MM.1S (cell line): Measurements from ENCODE around the gene LRRIQ4.

Source experiments
- DNase-seq: peaks from one replicate; pipeline ENCODE4 v3.0.0-alpha.2; 2015
- H2AFZ ChIP-seq: fragments of 300-600 bp; sonication (generic); 2 replicates; pipeline ENCODE4 v1.6.0; 2016; ENCODE audit warnings: antibody characterized with exemption, low read length
- H3F3A ChIP-seq: fragments of 300-600 bp; sonication (generic); 2 replicates; pipeline ENCODE4 v1.6.1; 2016; ENCODE audit warnings: mild to moderate bottlenecking, antibody characterized with exemption, low read length, moderate library complexity, mixed read lengths; ENCODE audit not compliant: insufficient read depth
- H3K27ac ChIP-seq: fragments of 300-600 bp; sonication (generic); 2 replicates; pipeline ENCODE4 v1.5.1; 2016; ENCODE audit warnings: mild to moderate bottlenecking, low read length
- H3K27me3 ChIP-seq: fragments of 300-600 bp; sonication (generic); replicated peaks from 2 replicates; pipeline ENCODE4 v1.6.0; 2016; ENCODE audit warnings: low read length; ENCODE audit not compliant: insufficient read depth
- H3K36me3 ChIP-seq: fragments of 300-600 bp; sonication (generic); replicated peaks from 2 replicates; pipeline ENCODE4 v1.6.1; 2016; ENCODE audit warnings: mild to moderate bottlenecking, low read length, mixed read lengths; ENCODE audit not compliant: insufficient read depth
- H3K4me1 ChIP-seq: fragments of 300-600 bp; sonication (generic); 2 replicates; pipeline ENCODE4 v1.6.1; 2016; ENCODE audit warnings: low read length, mixed read lengths
- H3K4me2 ChIP-seq: fragments of 300-600 bp; sonication (generic); 2 replicates; pipeline ENCODE4 v1.6.0; 2016; ENCODE audit warnings: low read depth, low read length
- H3K4me3 ChIP-seq: fragments of 300-600 bp; sonication (generic); 2 replicates; pipeline ENCODE4 v1.5.1; 2016; ENCODE audit warnings: low read length, mixed read lengths
- H3K79me2 ChIP-seq: fragments of 300-600 bp; sonication (generic); 2 replicates; pipeline ENCODE4 v1.6.1; 2016; ENCODE audit warnings: mixed run types, low read length, mixed read lengths
- H3K9ac ChIP-seq: fragments of 300-600 bp; sonication (generic); 2 replicates; pipeline ENCODE4 v1.6.1; 2016; ENCODE audit warnings: low read length, mixed read lengths
- H3K9me2 ChIP-seq: fragments of 300-600 bp; sonication (generic); replicated peaks from 2 replicates; pipeline ENCODE4 v1.6.1; 2016; ENCODE audit warnings: mild to moderate bottlenecking, low read length, mixed read lengths; ENCODE audit not compliant: insufficient read depth
- H3K9me3 ChIP-seq: fragments of 300-600 bp; sonication (generic); replicated peaks from 2 replicates; pipeline ENCODE4 v1.6.1; 2016; ENCODE audit warnings: mild to moderate bottlenecking, low read length, mixed read lengths; ENCODE audit not compliant: insufficient read depth
- H4K20me1 ChIP-seq: fragments of 300-600 bp; sonication (generic); 2 replicates; pipeline ENCODE4 v1.6.1; 2016; ENCODE audit warnings: mild to moderate bottlenecking, low read length, moderate library complexity, mixed read lengths; ENCODE audit not compliant: insufficient read depth
- EZH2 ChIP-seq: fragments of 300-600 bp; sonication (generic); optimal IDR thresholded peaks from 2 replicates; pipeline ENCODE3; 2017; ENCODE audit warnings: low read depth, mild to moderate bottlenecking, antibody characterized with exemption, low read length, mixed read lengths
- EZH2phosphoT487 ChIP-seq: fragments of 300-600 bp; sonication (generic); IDR thresholded peaks from 2 replicates; pipeline ENCODE4 v1.6.1; 2018; ENCODE audit warnings: antibody characterized with exemption, low read length
- TF ChIP-seq, protein P1 (sequence below): fragments of 300-600 bp; sonication (generic); IDR thresholded peaks from 2 replicates; pipeline ENCODE4 v1.5.1; 2016; ENCODE audit warnings: antibody characterized with exemption, low read length, mixed read lengths

The LRRIQ4 gene

DNA sequence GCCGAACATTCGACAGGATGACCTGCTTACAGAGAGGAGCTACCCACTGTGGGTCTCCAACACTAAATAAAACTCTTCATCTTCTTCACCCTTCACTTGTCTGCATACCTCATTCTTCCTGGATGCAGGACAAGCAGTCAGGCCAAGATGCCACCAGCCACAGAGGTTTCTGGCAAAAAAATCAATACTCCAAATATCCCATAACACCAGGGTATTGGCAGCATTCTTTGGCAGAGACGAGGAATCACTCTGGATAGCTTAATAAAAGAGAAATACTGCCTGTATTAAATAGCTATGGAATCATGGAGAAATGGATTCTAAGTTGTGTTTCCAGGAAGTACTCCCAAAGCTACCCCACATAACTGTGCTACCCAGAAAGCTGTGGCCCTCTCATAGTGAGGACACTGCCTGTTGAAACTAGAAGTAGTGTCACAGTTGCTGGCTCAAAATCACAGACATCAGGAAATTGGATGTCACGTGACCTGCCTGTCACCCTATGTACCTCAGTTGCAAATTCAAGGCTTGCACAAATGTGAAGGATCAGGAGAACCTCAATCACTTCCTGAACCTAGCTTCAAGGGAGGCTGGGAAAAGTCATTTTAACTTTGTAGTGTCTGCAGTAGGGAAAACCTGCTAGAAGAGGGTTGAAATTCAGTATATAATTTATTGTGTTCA is 68.0 kb downstream of the LRRIQ4 start:
- Histone ChIP-seq H4K20me1 (no peaks in the 10 kb centered on the region), H3F3A (no peaks in the 10 kb centered on the region), H3K4me2 (no peak overlapping the region), H3K4me3 (no peak overlapping the region), H3K27me3 (no peaks in the 10 kb centered on the region), H3K9me2 (no peaks in the 10 kb centered on the region), H3K79me2 (no peaks in the 10 kb centered on the region), H2AFZ (no peak overlapping the region), H3K9me3 (no peaks in the 10 kb centered on the region), H3K4me1 (no peaks in the 10 kb centered on the region), H3K36me3 (no peaks in the 10 kb centered on the region), H3K9ac (no peak overlapping the region), H3K27ac (no peak overlapping the region)
- TF ChIP-seq EZH2 = no peak
- TF ChIP-seq, protein P1, sequence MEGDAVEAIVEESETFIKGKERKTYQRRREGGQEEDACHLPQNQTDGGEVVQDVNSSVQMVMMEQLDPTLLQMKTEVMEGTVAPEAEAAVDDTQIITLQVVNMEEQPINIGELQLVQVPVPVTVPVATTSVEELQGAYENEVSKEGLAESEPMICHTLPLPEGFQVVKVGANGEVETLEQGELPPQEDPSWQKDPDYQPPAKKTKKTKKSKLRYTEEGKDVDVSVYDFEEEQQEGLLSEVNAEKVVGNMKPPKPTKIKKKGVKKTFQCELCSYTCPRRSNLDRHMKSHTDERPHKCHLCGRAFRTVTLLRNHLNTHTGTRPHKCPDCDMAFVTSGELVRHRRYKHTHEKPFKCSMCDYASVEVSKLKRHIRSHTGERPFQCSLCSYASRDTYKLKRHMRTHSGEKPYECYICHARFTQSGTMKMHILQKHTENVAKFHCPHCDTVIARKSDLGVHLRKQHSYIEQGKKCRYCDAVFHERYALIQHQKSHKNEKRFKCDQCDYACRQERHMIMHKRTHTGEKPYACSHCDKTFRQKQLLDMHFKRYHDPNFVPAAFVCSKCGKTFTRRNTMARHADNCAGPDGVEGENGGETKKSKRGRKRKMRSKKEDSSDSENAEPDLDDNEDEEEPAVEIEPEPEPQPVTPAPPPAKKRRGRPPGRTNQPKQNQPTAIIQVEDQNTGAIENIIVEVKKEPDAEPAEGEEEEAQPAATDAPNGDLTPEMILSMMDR = no peak
- no peak for TF ChIP-seq EZH2phosphoT487
- no peak for DNase-seq

DNA sequence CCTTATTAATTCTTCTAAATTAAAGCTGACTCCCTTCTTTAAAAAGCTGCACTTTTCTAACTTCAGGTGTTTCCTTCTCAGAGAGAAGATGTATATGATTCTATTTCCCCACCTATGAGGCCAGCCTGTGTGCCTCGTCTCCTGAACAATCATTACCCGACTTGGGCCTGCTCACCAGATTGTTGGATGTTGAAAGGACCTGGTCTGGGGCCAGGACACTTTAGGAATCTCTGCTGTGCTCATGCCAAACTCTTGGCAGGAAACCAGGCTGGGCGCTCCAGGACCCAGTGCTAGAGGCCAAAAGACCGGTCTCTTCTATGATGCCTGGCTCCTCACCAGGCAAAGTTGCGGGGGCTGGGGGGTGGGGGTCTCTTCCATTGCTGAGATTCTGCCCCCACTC is 74.0 kb downstream of the LRRIQ4 start:
- H3K4me1 ChIP-seq = no peaks in the 10 kb centered on the region
- TF ChIP-seq, protein P1 = no peak
- no peak for TF ChIP-seq EZH2
- no peak for TF ChIP-seq EZH2phosphoT487
- no peaks in the 10 kb centered on the region for H3K9me2 ChIP-seq
- no peak overlapping the region for H3K4me3 ChIP-seq
- DNase-seq = no peak
- no peak overlapping the region for H3K27ac ChIP-seq
- H3K9me3 ChIP-seq = no peaks in the 10 kb centered on the region
- no peak overlapping the region for H3K9ac ChIP-seq
- no peak overlapping the region for H2AFZ ChIP-seq
- H3K79me2 ChIP-seq = no peaks in the 10 kb centered on the region
- no peaks in the 10 kb centered on the region for H4K20me1 ChIP-seq
- no peaks in the 10 kb centered on the region for H3F3A ChIP-seq
- H3K36me3 ChIP-seq = no peaks in the 10 kb centered on the region
- no peaks in the 10 kb centered on the region for H3K27me3 ChIP-seq
- no peak overlapping the region for H3K4me2 ChIP-seq
